ENCODE results near the gene USP48.
"Not testable (repeated sequence)": the region's sequence is repeated elsewhere in the genome, so short reads cannot be mapped to it uniquely, and the experiment has no call there.

The USP48 gene

DNA sequence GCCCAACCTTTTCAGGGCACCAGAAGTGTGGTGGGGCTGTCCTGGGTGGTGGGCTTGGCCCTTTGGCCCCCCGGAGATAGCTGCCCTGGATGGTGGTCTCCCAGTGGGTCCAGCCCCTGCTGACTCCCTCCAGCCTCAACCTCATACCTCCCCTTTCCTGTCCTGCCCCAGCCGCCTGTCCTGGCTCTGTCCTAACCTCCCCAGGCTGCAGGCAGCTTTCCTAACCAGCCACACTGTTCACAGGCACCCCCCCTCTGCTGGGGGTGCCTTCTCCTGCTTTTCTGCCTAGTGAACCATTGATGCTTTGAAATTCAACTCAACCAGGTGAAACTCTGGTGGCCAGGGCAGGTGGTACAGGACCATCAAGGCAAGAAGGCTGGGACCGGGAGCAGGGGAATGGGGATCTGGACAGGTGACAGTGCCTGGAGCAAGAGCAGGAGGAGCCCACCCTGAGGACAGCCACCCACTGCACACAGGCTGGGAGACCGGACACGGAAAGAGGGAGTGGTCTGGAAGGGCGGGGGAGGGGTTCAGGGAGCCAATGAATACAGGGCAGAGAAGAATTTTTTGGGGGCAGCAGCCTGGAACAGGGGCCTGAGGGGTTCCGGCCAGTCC, 149.7 kb downstream of the USP48 start:
- DNase-seq: no peak

DNA sequence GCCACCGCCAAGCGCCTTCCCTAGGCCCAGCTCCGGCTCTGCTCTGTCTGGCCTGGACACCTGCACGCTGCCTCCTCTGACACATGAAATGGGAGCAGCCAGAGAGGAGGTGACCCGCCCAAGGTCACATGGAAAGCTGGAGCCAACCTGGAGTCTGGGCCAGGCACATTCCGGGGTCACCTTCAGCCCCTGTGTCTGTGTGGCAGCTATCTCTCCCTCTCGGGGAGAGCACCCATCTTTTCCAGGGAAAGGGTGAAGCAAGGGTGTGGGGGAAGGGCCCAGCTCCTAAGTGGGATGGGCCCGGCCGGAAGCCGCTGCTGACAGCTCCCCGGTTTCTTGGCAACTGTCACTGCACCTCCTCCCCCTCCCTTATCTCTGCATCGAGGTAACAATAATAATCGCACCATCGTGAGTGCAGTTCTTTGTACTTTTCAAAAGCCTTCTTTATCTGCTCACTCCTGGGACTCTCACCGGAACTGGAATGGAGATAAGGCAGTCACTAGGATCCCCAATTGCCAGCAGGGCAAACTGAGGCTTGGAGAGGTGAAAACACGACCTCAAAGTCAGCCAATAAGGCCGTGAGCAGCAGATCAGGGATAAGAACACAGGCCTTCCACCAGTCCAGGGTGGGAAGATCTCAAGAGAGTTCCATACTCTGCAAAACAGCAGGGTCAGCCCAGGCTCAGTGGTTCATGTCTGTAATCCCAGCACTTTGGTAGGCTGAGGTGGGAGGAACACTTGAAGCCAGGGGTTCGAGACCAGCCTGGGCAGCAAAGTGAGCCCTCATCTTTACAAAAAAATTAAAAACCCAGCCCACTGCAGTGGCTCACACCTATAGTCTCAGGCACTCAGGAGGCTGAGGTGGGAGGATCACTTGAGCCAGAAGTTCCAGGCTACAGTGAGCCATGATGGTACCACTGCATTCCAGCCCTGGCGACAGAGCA, 150.7 kb downstream of the USP48 start:
- no peak for DNase-seq

DNA sequence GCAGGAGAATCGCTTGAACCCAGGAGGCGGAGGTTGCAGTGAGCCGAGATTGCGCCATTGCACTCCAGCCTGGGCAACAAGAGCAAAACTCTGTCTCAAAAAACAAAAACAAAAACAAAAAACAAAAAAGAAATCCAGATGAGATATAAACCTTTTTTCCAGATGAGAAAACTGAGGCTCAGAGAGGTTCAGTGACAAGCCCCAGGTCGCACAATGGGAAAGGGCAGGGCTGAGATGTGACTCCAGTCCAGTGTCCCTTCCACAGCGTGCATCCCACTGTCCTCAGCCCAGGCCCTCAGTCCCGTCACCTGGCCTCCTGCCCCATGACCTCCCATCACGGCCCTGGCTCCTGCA, 151.4 kb downstream of the USP48 start:
- not testable (repeated sequence) for DNase-seq

DNA sequence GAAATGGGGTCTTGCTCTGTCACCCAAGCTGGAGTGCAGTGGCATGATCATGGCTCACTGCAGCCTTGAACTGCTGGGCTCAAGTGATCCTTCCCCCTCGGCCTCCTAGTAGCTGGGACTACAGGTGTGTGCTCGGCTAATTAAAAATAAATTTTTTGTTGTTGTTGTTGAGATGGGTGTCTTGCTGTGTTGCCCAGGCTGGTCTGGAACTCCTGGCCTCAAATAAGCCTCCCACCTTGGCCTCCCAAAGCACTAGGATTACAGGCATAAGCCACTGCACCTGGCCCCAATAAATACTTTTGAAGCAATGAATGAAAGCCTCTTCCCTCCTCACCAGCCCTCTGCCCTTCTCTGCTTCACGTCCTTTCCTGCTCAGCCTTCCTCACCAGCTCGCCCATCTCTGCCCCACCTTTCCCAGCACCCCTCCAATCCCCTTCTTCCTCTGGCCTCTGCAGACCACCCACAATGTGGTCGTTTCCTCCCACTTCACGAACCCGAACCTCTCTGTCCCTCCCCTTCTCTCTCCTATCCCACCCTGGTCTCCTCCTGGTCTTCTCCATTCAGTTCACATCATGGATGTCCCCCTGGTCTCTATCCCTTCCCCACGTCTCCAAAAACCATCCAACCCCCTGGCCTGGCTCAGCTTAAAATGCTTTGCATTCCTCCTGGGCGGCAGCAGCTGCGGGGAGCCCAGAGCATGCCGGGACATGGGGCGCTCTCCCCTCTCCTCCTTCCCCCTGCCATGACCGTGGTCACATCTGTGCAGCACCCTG, 152.2 kb downstream of the USP48 start:
- no peak for DNase-seq

DNA sequence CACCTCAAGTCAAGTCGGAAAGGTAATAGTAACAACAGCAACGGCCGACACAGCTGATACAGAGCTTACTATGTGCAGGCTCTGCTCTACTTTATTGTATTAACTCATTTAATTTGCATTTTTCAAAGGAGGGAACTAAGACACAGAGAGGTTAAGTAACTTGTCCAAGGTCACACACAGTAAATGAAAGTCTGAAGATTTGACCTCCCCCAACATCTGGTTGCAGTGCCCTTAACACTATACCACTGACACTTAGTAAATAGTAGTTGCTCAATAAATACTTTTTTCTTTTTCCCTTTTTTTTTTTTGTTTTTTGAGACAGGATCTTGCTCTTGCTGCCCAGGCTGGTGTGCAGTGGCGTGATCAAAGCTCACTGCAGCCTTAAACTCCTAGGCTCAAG, 153.0 kb downstream of the USP48 start:
- no peak for DNase-seq

DNA sequence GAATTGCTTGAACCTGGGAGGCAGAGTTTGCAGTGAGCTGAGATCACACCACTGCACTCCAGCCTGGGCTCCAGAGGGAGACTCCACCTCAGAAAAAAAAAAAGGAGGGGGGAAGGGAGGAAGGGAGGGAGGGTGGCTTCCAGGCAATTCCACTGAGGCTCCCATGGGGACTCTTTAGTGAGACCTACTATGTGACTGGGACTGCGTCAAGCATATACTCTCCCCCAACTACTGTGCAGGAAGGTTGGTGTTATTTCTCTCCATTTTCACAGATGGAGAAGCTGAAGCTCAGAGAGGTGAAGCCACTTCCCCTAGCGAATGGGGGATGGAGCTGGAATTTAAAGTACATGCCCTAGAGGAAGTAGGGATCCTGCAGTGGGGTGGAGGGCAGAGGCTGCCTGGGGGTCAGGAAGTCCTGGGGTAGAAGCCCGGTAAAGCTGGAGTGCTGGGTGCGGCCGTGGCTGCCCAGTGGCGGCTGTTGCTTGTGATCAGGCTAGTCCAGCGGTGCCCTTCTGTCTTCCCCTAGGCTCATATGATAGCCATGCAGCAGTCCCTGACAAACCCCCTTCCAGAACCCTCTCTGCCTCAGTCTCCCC, 154.1 kb downstream of the USP48 start:
- no peak for DNase-seq

Measured in inflammatory macrophage (primary cell).